AG04450 (cell line): ENCODE data around the gene ITGA7. TPM values are rescaled to one million over a fixed set of nuclear protein-coding genes. Genes with fewer than 3 reads are reported as not detected.
A peak's percentile ranks its signal among the peaks of the same experiment; 100 is the strongest.

ENCODE experiments used
- CTCF ChIA-PET: fragments of 300-600, 350-600 bp; formaldehyde crosslinking; extraction: SDS; loops from one replicate; lab custom pipeline; 2022; ENCODE audit warnings: antibody characterized with exemption, inconsistent platforms; lab: Charles Lee
- POLR2A ChIA-PET: fragments of 350-600 bp; formaldehyde crosslinking; extraction: SDS; loops from one replicate; lab custom pipeline; 2021; ENCODE audit warnings: antibody characterized with exemption, inconsistent platforms; lab: Yijun Ruan, JAX
- DNase-seq: peaks from one replicate; pipeline ENCODE4 v3.0.0-alpha.2; 2011; ENCODE audit warnings: low read depth, low spot score
- H3K27ac ChIP-seq: one replicate; pipeline ENCODE4 v1.5.1; 2012; ENCODE audit warnings: low read depth, low read length, control low read depth
- H3K27me3 ChIP-seq: one replicate; pipeline ENCODE4 v1.6.0; 2012; ENCODE audit warnings: low read length; ENCODE audit not compliant: control insufficient read depth, insufficient read depth
- H3K4me3 ChIP-seq: 2 replicates; pipeline ENCODE4 v1.5.1; 2011; ENCODE audit warnings: mild to moderate bottlenecking, low read depth, low read length, control low read depth
- H3K9me3 ChIP-seq: 2 replicates; pipeline ENCODE4 v1.5.1; 2012; ENCODE audit warnings: low read length; ENCODE audit not compliant: control insufficient read depth, insufficient read depth
- polyA minus RNA-seq: library from RNA; depleted of rRNA, polyadenylated mRNA; stranded (reverse); fragments of >200 nt; gene quantifications from 2 replicates; pipeline ENCODE4 v1.2.3, GENCODE V29; 2011; rRNA and poly(A)+ RNA removed
- polyA plus RNA-seq: library from polyadenylated mRNA; depleted of rRNA; stranded (reverse); fragments of >200 nt; gene quantifications from 2 replicates; pipeline ENCODE4 v1.2.3, GENCODE V29; 2011; rRNA removed
- TF ChIP-seq, protein P1 (sequence below): IDR thresholded peaks from 2 replicates; pipeline ENCODE4 v1.5.1; 2011; ENCODE audit warnings: low read depth, low read length, control low read depth, inconsistent platforms

The ITGA7 gene
- polyA plus RNA-seq (9.1 and 12.2 TPM in 2 replicates), polyA minus RNA-seq (8.0 and 8.8 TPM in 2 replicates)

GRCh38 chr12:55707841-55708694 lies at the start of gene ITGA7:
ITGA7 (minus strand) TSS chr12:55707904; CDS start chr12:55707682, 222 bp downstream.
- TF ChIP-seq, protein P1, sequence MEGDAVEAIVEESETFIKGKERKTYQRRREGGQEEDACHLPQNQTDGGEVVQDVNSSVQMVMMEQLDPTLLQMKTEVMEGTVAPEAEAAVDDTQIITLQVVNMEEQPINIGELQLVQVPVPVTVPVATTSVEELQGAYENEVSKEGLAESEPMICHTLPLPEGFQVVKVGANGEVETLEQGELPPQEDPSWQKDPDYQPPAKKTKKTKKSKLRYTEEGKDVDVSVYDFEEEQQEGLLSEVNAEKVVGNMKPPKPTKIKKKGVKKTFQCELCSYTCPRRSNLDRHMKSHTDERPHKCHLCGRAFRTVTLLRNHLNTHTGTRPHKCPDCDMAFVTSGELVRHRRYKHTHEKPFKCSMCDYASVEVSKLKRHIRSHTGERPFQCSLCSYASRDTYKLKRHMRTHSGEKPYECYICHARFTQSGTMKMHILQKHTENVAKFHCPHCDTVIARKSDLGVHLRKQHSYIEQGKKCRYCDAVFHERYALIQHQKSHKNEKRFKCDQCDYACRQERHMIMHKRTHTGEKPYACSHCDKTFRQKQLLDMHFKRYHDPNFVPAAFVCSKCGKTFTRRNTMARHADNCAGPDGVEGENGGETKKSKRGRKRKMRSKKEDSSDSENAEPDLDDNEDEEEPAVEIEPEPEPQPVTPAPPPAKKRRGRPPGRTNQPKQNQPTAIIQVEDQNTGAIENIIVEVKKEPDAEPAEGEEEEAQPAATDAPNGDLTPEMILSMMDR = no peak
- Histone ChIP-seq H3K4me3 (peak within 1 kb of the TSS; percentile 65), H3K27me3 (peaks cover 7% of the 10 kb centered on the region), H3K9me3 (no peaks in the 10 kb centered on the region; the same call in 1 of the 2 replicates), H3K27ac (no peak within 1 kb of the TSS)
- CTCF ChIA-PET = no interaction called here
- no peak for DNase-seq
- POLR2A ChIA-PET = no interaction called here

DNA sequence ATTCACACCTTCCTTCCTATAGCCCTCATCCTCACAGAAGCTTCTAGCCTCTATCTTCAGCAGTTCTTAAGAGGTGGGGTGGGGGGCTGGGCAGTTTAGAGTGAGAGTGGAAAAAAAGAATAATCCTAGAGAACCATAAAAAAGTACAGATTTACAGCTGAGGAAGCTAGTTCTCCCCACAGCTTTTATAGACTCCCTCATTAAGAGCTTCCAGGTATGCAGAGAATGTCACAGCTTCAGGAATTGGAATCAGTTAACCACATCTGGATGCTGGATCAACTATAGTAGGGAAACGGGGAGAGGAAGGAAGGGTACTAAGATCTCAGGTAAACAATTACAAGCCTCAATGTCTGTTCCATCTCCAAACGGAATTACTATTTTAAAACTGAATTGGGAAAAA lies 47.5 kb upstream of the ITGA7 start:
- H3K27ac ChIP-seq = no peak overlapping the region
- no peaks in the 10 kb centered on the region for H3K27me3 ChIP-seq
- DNase-seq = no peak
- no peak overlapping the region for H3K4me3 ChIP-seq
- POLR2A ChIA-PET = interaction anchor here (0.7 to 1.2 kb wide), 2 partner anchors 12 to 21 kb away, joined by 4 to 9 read pairs; no protein-coding TSS in a partner anchor
- TF ChIP-seq, protein P1 = no peak
- CTCF ChIA-PET = interaction anchor here (0.7 to 1.4 kb wide), 2 partner anchors 17 to 171 kb away, joined by 3 to 12 read pairs; no protein-coding TSS in a partner anchor
- H3K9me3 ChIP-seq = 0 out of 2 replicates have a peak, but pooled peaks cover 5% of the 10 kb centered on the region

GRCh38 chr12:55748230-55748993 lies 40.7 kb upstream of the ITGA7 start:
- ChIA-PET POLR2A (interaction anchor here (0.7 kb wide), 1 partner anchor 9 kb away, joined by 4 read pairs; no protein-coding TSS in a partner anchor), CTCF (interaction anchor here (1.5 to 3.9 kb wide), 4 partner anchors 10 to 192 kb away, joined by 4 to 32 read pairs (median 8); no protein-coding TSS in a partner anchor)
- Histone ChIP-seq H3K27me3 (no peaks in the 10 kb centered on the region), H3K4me3 (no peak overlapping the region), H3K9me3 (no peaks in the 10 kb centered on the region; the same call in 1 of the 2 replicates), H3K27ac (no peak overlapping the region)
- TF ChIP-seq, protein P1 = no peak
- DNase-seq = no peak

GRCh38 chr12:55746913-55747231 lies 39.2 kb upstream of the ITGA7 start:
- no peak for DNase-seq
- CTCF ChIA-PET = interaction anchor here (0.6 to 3.9 kb wide), 6 partner anchors 8 to 250 kb away, joined by 3 to 32 read pairs (median 7); no protein-coding TSS in a partner anchor
- TF ChIP-seq, protein P1 = no peak
- no peak overlapping the region for H3K27ac ChIP-seq
- H3K27me3 ChIP-seq = no peaks in the 10 kb centered on the region
- POLR2A ChIA-PET = interaction anchor here (0.6 kb wide), 1 partner anchor 102 kb away, joined by 9 read pairs; no protein-coding TSS in a partner anchor
- no peaks in the 10 kb centered on the region; the same call in 1 of the 2 replicates for H3K9me3 ChIP-seq
- no peak overlapping the region for H3K4me3 ChIP-seq
